ENCODE measurements around the gene DLG2.

DLG2 gene

DNA sequence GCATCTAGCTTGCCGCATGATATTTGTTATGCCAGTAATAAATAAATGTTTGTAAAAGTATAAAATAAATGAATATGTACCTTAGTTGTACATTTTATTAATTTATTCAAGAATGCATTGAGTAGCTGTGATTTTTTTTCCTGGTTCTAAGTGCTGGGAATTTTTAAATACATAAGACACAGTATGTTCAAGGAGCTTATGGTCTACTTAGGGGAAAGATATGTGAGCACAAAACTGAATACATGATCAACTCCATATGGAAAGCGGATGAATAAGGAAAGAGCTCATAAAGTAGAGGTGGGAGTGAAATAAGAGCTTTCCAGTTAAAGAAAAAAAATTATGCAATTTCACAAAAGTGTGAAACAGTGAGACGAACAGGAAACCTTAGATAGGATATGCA lies 1396.7 kb downstream of the DLG2 start:
- TF ChIP-seq, protein P1, sequence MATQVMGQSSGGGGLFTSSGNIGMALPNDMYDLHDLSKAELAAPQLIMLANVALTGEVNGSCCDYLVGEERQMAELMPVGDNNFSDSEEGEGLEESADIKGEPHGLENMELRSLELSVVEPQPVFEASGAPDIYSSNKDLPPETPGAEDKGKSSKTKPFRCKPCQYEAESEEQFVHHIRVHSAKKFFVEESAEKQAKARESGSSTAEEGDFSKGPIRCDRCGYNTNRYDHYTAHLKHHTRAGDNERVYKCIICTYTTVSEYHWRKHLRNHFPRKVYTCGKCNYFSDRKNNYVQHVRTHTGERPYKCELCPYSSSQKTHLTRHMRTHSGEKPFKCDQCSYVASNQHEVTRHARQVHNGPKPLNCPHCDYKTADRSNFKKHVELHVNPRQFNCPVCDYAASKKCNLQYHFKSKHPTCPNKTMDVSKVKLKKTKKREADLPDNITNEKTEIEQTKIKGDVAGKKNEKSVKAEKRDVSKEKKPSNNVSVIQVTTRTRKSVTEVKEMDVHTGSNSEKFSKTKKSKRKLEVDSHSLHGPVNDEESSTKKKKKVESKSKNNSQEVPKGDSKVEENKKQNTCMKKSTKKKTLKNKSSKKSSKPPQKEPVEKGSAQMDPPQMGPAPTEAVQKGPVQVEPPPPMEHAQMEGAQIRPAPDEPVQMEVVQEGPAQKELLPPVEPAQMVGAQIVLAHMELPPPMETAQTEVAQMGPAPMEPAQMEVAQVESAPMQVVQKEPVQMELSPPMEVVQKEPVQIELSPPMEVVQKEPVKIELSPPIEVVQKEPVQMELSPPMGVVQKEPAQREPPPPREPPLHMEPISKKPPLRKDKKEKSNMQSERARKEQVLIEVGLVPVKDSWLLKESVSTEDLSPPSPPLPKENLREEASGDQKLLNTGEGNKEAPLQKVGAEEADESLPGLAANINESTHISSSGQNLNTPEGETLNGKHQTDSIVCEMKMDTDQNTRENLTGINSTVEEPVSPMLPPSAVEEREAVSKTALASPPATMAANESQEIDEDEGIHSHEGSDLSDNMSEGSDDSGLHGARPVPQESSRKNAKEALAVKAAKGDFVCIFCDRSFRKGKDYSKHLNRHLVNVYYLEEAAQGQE (IDR thresholded peaks at IDR 0.05; ENCODE audit: low read depth): no peak
- no peak for TF ChIP-seq EGR1 (IDR thresholded peaks at IDR 0.05)
- no peak for TF ChIP-seq TEAD4 (IDR thresholded peaks at IDR 0.05)
- TF ChIP-seq, protein P2, sequence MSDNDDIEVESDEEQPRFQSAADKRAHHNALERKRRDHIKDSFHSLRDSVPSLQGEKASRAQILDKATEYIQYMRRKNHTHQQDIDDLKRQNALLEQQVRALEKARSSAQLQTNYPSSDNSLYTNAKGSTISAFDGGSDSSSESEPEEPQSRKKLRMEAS (IDR thresholded peaks at IDR 0.05): no peak
- TF ChIP-seq YY1 (IDR thresholded peaks at IDR 0.05; ENCODE audit: low read depth): no peak
- no peak for TF ChIP-seq TAF1 (IDR thresholded peaks at IDR 0.05; ENCODE audit: low read depth)
- TF ChIP-seq FOXM1 (IDR thresholded peaks at IDR 0.05; ENCODE audit: borderline replicate concordance, low read depth): no peak
- no peak for TF ChIP-seq TCF12 (IDR thresholded peaks at IDR 0.05; ENCODE audit: low read depth)
- no peak for TF ChIP-seq EP300 (IDR thresholded peaks at IDR 0.05; ENCODE audit: borderline replicate concordance)
- no peak for TF ChIP-seq ZBTB7A (IDR thresholded peaks at IDR 0.05; ENCODE audit: low read depth)
- TF ChIP-seq, protein P3, sequence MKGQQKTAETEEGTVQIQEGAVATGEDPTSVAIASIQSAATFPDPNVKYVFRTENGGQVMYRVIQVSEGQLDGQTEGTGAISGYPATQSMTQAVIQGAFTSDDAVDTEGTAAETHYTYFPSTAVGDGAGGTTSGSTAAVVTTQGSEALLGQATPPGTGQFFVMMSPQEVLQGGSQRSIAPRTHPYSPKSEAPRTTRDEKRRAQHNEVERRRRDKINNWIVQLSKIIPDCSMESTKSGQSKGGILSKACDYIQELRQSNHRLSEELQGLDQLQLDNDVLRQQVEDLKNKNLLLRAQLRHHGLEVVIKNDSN (IDR thresholded peaks at IDR 0.05): no peak
- no peak for TF ChIP-seq NFIC (IDR thresholded peaks at IDR 0.05)
- TF ChIP-seq CEBPB (IDR thresholded peaks at IDR 0.05): no peak

DNA sequence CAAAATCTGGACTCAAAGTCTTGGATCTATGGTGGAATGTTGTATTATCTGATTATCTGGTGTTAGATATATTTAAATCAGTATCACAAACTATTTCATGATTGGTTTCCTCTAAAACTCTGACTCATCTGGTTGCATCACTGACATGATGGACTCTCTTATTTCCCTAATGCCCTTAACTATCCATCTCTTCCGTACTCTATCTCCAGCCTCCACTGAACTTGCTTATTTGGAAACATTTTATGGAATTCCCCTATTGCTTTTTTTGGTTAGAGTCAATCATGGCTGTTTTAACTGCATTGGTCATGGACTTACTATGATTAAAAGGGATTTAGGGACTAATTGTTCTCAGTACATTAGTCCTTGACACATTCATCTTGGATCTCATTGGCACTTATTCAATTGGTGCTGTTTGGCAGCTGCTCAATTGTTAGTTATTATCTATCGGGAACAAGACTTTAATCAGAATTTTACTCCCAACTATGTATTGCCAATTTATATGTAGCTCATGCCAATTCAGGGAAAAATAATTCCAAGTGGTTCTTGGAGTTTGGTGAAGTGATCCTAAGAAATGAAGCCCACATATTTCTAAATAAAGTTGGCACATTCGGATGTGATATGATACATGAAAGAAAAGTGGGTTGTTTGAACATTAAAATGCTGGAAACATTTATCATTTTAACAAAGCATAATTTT lies 1399.0 kb downstream of the DLG2 start:
- TF ChIP-seq EP300 (IDR thresholded peaks at IDR 0.05; ENCODE audit: borderline replicate concordance): no peak
- TF ChIP-seq, protein P1 (IDR thresholded peaks at IDR 0.05; ENCODE audit: low read depth): no peak

DNA sequence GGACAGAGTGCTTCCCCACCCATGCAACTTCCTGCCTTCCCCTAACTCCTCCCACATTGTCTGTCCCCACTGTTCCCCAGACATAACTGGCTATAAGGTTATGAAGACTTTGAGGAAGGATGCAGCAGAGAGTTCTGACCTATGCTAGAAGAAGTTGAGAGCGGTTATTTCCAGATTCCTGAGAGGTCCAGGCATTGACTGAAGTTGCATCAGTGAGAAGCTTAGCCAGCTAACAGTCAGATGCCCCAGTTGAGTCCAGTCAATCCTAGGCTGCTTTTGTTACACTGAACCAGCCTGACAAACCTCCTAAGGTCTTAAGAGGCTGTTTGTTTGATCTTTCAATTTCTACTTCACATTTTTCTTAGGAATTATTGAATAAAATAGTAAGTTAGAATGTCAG lies 1403.1 kb downstream of the DLG2 start:
- TF ChIP-seq TAF1 (IDR thresholded peaks at IDR 0.05; ENCODE audit: low read depth): no peak
- no peak for TF ChIP-seq NFIC (IDR thresholded peaks at IDR 0.05)
- no peak for TF ChIP-seq RAD21 (IDR thresholded peaks at IDR 0.05; ENCODE audit: low read depth)
- no peak for TF ChIP-seq FOXM1 (IDR thresholded peaks at IDR 0.05; ENCODE audit: borderline replicate concordance, low read depth)
- no peak for TF ChIP-seq EP300 (IDR thresholded peaks at IDR 0.05; ENCODE audit: borderline replicate concordance)
- no peak for TF ChIP-seq TCF12 (IDR thresholded peaks at IDR 0.05; ENCODE audit: low read depth)
- TF ChIP-seq, protein P3 (IDR thresholded peaks at IDR 0.05): no peak
- TF ChIP-seq EGR1 (IDR thresholded peaks at IDR 0.05): no peak
- TF ChIP-seq, protein P1 (IDR thresholded peaks at IDR 0.05; ENCODE audit: low read depth): no peak
- TF ChIP-seq ZBTB7A (IDR thresholded peaks at IDR 0.05; ENCODE audit: low read depth): no peak
- TF ChIP-seq, protein P2 (IDR thresholded peaks at IDR 0.05): no peak
- TF ChIP-seq CEBPB (IDR thresholded peaks at IDR 0.05): no peak
- TF ChIP-seq YY1 (IDR thresholded peaks at IDR 0.05; ENCODE audit: low read depth): no peak
- no peak for TF ChIP-seq CREB1 (IDR thresholded peaks at IDR 0.05; ENCODE audit: low read depth)
- no peak for TF ChIP-seq TEAD4 (IDR thresholded peaks at IDR 0.05)

DNA sequence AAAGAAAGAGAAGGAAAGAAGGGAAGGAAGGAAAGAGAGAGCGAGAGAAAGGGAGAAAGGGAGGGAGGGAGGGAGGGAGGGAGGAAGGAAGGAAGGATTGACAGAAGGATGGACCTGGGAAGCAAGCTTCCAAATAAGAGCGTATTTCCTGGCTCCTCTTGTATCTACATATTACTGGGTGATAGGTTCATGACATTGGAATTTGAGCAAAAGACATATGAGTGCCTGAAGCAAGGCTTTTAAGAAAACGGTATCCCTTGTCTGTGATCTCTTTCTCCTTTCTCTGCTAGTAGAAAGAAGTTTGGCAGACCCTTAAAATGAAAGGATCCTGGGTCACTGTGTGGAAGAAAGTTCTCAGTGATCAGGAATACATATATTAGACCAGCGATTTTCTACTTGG lies 1408.8 kb downstream of the DLG2 start:
- no peak for TF ChIP-seq EP300 (IDR thresholded peaks at IDR 0.05; ENCODE audit: borderline replicate concordance)
- no peak for TF ChIP-seq TCF12 (IDR thresholded peaks at IDR 0.05; ENCODE audit: low read depth)
- TF ChIP-seq NFIC (IDR thresholded peaks at IDR 0.05): no peak
- TF ChIP-seq ZBTB7A (IDR thresholded peaks at IDR 0.05; ENCODE audit: low read depth): no peak
- TF ChIP-seq CREB1 (IDR thresholded peaks at IDR 0.05; ENCODE audit: low read depth): no peak
- TF ChIP-seq, protein P1 (IDR thresholded peaks at IDR 0.05; ENCODE audit: low read depth): no peak
- no peak for TF ChIP-seq EGR1 (IDR thresholded peaks at IDR 0.05)
- no peak for TF ChIP-seq TAF1 (IDR thresholded peaks at IDR 0.05; ENCODE audit: low read depth)
- TF ChIP-seq, protein P2 (IDR thresholded peaks at IDR 0.05): no peak
- no peak for TF ChIP-seq RAD21 (IDR thresholded peaks at IDR 0.05; ENCODE audit: low read depth)
- TF ChIP-seq, protein P3 (IDR thresholded peaks at IDR 0.05): no peak
- no peak for TF ChIP-seq YY1 (IDR thresholded peaks at IDR 0.05; ENCODE audit: low read depth)
- TF ChIP-seq TEAD4 (IDR thresholded peaks at IDR 0.05): no peak
- TF ChIP-seq CEBPB (IDR thresholded peaks at IDR 0.05): no peak
- no peak for TF ChIP-seq FOXM1 (IDR thresholded peaks at IDR 0.05; ENCODE audit: borderline replicate concordance, low read depth)
